ENCODE measurements around the gene URAD.

GRCh38 chr13:27953676-27954405, 34.7 kb downstream of the URAD start:
- TF ChIP-seq CTCF (IDR thresholded peaks at IDR 0.05) (peak; percentile 67 to 94 (median 82)), POLR2A (IDR thresholded peaks at IDR 0.05) (no peak), EP300 (IDR thresholded peaks at IDR 0.05) (no peak)

Measured in upper lobe of left lung (tissue), 4 donors.